Kidney (tissue), 14 donors: Measurements from ENCODE around the gene AOC2. TPM values are rescaled to one million over a fixed set of nuclear protein-coding genes. Genes with fewer than 3 reads are reported as not detected.
A peak's percentile ranks its signal among the peaks of the same experiment; 100 is the strongest.

ENCODE experiments used
- DNase-seq, 5 donors: peaks; one replicate each; pipeline ENCODE4 v3.0.0-alpha.2; 2013 to 2020
- FAIRE-seq: peaks from 2 replicates; lab custom pipeline; 2012; peaks lifted over from hg19 to GRCh38; lab: Jason Lieb, UNC
- H3K27ac ChIP-seq, 2 donors: one replicate each; pipeline ENCODE4 v1.7.0; 2013; ENCODE audit warnings: low read depth in 2 of 2, low read length in 2 of 2, inconsistent platforms in 1 of 2
- H3K27me3 ChIP-seq: one replicate; pipeline ENCODE4 v1.7.1; 2013; ENCODE audit warnings: low read length, inconsistent platforms; ENCODE audit not compliant: control insufficient read depth, insufficient read depth
- H3K36me3 ChIP-seq, 3 donors: one replicate each; pipeline versions ENCODE4 v1.7.0 to v1.7.1; 2013; ENCODE audit warnings: low read length in 3 of 3, control low read depth in 1 of 3, inconsistent platforms in 1 of 3; ENCODE audit not compliant: insufficient read depth in 3 of 3, control insufficient read depth in 2 of 3
- H3K4me1 ChIP-seq, 3 donors: one replicate each; pipeline versions ENCODE4 v1.7.0 to v1.7.1; 2013; ENCODE audit warnings: low read length in 3 of 3, inconsistent platforms in 1 of 3, low read depth in 1 of 3; ENCODE audit not compliant: control insufficient read depth in 2 of 3, insufficient read depth in 2 of 3
- H3K4me3 ChIP-seq, 3 donors: one replicate each; pipeline versions ENCODE4 v1.7.0 to v1.8.1; 2013; ENCODE audit warnings: low read length in 3 of 3, control low read depth in 1 of 3, inconsistent platforms in 1 of 3
- H3K9ac ChIP-seq, 3 donors: one replicate each; pipeline versions ENCODE4 v1.7.0 to v1.7.1; 2013; ENCODE audit warnings: low read length in 3 of 3, control low read depth in 1 of 3, inconsistent platforms in 1 of 3
- H3K9me3 ChIP-seq, 3 donors: one replicate each; pipeline versions ENCODE4 v1.7.0 to v1.7.1; 2013; ENCODE audit warnings: low read length in 3 of 3, control low read depth in 1 of 3, inconsistent platforms in 1 of 3; ENCODE audit not compliant: control insufficient read depth in 2 of 3, insufficient read depth in 1 of 3
- intact Hi-C: fragments of 100-400 bp; cut with DNase I; formaldehyde crosslinking; loops from one replicate; pipeline ENCODE4 v1.11.1; 2022
- polyA plus RNA-seq: library from polyadenylated mRNA; stranded (reverse); fragments of 350-450 nt; fragmentation: Illumina TruSeq; extraction: RNeasy Lipid Tissue Mini Kit (QIAGEN cat#74804); gene quantifications from one replicate; pipeline ENCODE4 v1.2.3, GENCODE V29; 2014; ENCODE audit warnings: low read depth, low replicate concordance; ENCODE audit not compliant: insufficient read depth
- total RNA-seq: library from RNA; stranded (reverse); fragmentation: NEBNext Ultra II Directional; extraction: Animal tissue kit (Norgen Biotek cat#: 25700); gene quantifications from one replicate; pipeline ENCODE4 v1.2.1, GENCODE V29; 2021
- TF ChIP-seq, protein P1 (sequence below): IDR thresholded peaks from 3 replicates; pipeline ENCODE4 v1.5.1; 2012; ENCODE audit warnings: mild to moderate bottlenecking, moderate library complexity, borderline replicate concordance; ENCODE audit not compliant: insufficient read depth; ENCODE audit errors: extremely low read depth
- donor health status: control.
- donor health status: control.
- donor health status: control.
- donor health status: control.
- donor health status: control.
- donor health status: DM: yes; HTN: yes; CAD: no.
- donor health status: Normal renal cell carcinoma (clear cell type).

Gene AOC2
- total and polyA plus RNA-seq, 2 donors from 2014 or later = 0.58 to 1.2 TPM

DNA sequence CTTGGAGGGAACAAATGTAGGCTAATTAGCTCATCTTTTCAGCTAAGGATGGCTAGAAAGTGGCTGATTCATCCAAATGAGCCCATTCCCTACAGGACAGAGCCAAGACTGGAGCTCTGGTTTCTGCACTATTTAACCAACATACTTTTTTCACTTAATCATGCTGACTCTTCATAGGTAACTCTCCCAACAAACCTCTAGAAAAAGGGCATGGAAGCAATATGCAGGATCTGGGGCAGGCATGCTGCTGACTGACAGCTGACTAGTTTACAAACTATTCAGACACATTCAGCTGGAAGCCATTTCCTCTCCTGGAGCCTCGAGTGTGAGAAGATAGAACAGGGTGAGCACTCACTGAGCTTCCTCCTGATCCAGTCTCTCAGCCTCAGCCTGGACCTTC lies 26.5 kb upstream of the AOC2 start:
- Histone ChIP-seq H3K4me3 (no peak overlapping the region), H3K27me3 (no peaks in the 10 kb centered on the region), H3K9ac (no peak overlapping the region), H3K9me3 (no peaks in the 10 kb centered on the region), H3K36me3 (peaks cover 13 to 66% (median 51%) of the 10 kb centered on the region in 3 donors), H3K27ac (no peak overlapping the region), H3K4me1 (peaks cover 0 to 7% (median 0%) of the 10 kb centered on the region in 3 donors)
- TF ChIP-seq, protein P1, sequence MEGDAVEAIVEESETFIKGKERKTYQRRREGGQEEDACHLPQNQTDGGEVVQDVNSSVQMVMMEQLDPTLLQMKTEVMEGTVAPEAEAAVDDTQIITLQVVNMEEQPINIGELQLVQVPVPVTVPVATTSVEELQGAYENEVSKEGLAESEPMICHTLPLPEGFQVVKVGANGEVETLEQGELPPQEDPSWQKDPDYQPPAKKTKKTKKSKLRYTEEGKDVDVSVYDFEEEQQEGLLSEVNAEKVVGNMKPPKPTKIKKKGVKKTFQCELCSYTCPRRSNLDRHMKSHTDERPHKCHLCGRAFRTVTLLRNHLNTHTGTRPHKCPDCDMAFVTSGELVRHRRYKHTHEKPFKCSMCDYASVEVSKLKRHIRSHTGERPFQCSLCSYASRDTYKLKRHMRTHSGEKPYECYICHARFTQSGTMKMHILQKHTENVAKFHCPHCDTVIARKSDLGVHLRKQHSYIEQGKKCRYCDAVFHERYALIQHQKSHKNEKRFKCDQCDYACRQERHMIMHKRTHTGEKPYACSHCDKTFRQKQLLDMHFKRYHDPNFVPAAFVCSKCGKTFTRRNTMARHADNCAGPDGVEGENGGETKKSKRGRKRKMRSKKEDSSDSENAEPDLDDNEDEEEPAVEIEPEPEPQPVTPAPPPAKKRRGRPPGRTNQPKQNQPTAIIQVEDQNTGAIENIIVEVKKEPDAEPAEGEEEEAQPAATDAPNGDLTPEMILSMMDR = no peak
- FAIRE-seq (no peak), DNase-seq (no peak)
- intact Hi-C loops = no loop called here

DNA sequence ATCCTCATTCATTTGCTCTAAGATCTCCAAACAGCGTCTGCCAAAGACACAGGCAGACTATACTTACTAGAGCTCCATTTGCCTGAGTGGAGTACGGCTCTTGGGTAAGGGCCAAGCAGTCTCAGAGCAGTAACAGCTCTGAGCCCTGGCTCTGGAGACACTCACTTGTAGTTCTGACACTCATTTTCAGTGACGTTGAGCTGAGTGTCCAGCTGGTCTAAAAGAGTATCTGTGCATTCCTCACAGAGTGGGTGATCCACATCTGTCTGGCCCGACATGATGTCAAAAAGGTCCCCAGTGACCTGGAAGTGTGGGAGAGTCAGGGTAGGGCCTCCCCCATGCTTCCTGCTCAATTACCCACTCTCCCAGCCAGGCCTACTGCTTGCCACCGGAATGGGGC lies 26.0 kb upstream of the AOC2 start:
- Histone ChIP-seq H3K4me3 (no peak overlapping the region), H3K27me3 (no peaks in the 10 kb centered on the region), H3K36me3 (peaks cover 13 to 65% (median 51%) of the 10 kb centered on the region in 3 donors), H3K9me3 (no peaks in the 10 kb centered on the region), H3K27ac (no peak overlapping the region), H3K9ac (no peak overlapping the region), H3K4me1 (peaks cover 0 to 8% (median under 1%) of the 10 kb centered on the region in 3 donors)
- DNase-seq (no peak), FAIRE-seq (no peak)
- TF ChIP-seq, protein P1 = no peak
- intact Hi-C loops = no loop called here

DNA sequence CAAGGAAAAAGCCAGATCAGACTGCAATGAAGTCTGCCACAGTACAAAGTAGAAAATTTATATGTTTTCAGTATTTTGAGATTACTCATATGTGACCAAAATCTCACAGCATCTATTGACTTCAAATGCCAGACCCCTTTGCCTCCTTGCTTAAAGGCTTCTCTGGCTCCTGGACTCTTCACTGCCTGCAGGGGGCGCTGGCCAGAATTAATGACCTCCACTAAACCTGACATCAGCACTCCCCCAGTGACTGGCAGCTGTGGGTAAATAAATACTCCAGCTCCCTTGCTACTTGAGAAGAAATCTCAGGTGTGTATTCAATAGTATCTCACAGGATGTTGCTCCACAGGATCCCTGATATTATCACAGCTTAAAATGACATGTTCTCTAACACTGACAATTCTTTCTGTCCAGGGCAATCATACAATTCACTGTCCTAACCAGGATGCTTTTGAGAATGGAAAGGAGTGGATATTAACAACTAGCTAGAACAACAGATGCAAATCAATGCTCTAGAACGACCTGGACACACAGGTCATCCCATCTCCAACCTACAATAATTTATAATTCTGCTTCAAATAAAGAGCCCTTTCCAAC lies 24.3 kb upstream of the AOC2 start:
- intact Hi-C loops = loop anchor here (10.0 kb wide), 1 partner anchor 245 kb away; the partner anchor contains the start of gene PSMC3IP
- TF ChIP-seq, protein P1 = peak; percentile 38
- no peak overlapping the region for H3K27ac ChIP-seq
- FAIRE-seq = no peak
- no peaks in the 10 kb centered on the region for H3K9me3 ChIP-seq
- H3K36me3 ChIP-seq = peaks cover 13 to 49% (median 39%) of the 10 kb centered on the region in 3 donors
- no peak overlapping the region for H3K9ac ChIP-seq
- H3K4me3 ChIP-seq = no peak overlapping the region
- peak in 3 of 5 donors; percentile 60 to 79 (median 69) for DNase-seq
- H3K4me1 ChIP-seq = peaks cover 0 to 8% (median 5%) of the 10 kb centered on the region in 3 donors
- H3K27me3 ChIP-seq = no peaks in the 10 kb centered on the region
